ENCODE data around the gene MAPK1IP1L.

MAPK1IP1L gene

DNA sequence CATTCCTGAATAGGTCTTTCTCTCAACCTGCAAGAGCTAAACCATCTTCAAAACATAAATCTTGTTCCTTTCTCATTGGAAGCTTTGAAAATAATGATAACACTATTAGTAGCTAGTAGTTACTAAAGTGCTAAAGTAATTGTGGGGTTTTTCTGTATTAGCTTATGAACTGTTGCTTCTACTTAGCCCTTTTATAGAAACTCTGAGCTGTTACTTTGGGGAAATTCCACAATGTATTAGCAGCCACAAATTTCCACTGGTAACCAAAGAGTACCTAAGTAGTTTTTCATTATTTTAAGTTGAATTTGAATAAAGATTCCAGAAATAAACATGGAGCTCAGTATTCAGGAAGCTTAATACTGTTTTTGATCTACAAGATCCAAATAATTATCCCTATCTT lies 6.4 kb upstream of the MAPK1IP1L start:
- TF ChIP-seq, protein P1, sequence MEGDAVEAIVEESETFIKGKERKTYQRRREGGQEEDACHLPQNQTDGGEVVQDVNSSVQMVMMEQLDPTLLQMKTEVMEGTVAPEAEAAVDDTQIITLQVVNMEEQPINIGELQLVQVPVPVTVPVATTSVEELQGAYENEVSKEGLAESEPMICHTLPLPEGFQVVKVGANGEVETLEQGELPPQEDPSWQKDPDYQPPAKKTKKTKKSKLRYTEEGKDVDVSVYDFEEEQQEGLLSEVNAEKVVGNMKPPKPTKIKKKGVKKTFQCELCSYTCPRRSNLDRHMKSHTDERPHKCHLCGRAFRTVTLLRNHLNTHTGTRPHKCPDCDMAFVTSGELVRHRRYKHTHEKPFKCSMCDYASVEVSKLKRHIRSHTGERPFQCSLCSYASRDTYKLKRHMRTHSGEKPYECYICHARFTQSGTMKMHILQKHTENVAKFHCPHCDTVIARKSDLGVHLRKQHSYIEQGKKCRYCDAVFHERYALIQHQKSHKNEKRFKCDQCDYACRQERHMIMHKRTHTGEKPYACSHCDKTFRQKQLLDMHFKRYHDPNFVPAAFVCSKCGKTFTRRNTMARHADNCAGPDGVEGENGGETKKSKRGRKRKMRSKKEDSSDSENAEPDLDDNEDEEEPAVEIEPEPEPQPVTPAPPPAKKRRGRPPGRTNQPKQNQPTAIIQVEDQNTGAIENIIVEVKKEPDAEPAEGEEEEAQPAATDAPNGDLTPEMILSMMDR (conservative IDR thresholded peaks at IDR 0.05; ENCODE audit: low read length) = no peak
- no peak for DNase-seq (ENCODE audit: low read depth)
- H3K4me3 ChIP-seq (ENCODE audit: low read length) = no peak overlapping the region

DNA sequence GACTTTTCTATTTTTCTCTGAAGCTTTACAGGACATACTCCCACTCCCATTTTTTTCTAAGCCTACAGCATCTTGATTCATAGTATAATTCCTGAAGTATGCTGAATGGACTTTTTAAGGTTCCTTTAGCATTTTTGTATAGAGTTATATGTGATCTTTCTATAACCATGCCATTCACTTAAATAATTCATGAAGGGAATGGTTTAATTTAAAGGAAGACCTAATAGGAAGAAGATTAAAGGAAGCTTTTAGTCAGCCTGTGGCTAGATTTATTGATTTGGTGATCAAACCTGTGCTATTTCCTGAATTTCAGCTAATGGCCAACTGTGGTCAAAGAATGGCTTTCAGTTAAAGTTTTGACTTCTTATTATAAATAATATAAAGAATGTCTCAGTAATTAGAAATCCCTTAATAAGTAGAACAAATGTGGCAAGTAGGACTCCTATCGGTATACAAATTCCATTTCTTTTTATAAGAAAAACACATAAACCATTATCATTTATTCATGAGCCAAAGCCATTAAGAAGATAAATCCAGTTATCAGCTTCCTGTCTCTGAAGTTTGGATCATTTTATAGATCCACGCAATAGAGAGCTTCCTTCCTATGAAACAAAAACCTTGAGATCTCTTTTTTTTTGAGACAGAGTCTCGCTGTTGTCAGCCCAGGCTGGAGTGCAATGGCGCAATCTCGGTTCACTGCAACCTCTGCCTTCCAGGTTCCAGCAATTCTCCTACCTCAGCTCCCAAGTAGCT lies 4.0 kb upstream of the MAPK1IP1L start:
- no peak overlapping the region for H3K4me3 ChIP-seq (ENCODE audit: low read length)
- DNase-seq (ENCODE audit: low read depth) = no peak
- TF ChIP-seq, protein P1 (conservative IDR thresholded peaks at IDR 0.05; ENCODE audit: low read length) = no peak

DNA sequence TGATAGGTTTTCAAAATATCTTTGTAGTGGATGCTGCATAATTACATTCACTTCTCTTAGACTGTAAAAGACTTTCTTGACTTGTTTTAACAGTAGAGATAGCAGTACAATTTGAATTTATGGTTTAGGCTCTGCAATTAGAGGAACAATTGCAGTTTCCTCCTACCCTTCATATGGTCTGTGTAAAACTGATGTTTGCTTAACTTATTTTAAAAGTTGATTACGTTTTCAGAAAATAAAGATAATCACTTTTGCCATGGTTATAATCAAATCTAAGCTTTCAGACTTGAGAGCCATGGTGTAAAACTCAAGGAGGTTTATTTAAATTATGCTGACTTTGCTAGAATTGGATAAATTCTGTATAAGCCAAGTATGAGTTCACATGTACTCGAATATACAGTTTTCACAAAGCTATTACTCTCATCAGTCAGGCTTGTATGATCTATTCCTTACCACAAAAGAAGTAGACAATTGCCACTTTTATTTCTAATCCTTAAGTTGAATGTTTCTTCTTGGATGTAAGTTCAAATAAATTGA lies 2.5 kb upstream of the MAPK1IP1L start:
- TF ChIP-seq, protein P1 (conservative IDR thresholded peaks at IDR 0.05; ENCODE audit: low read length) = no peak
- no peak overlapping the region for H3K4me3 ChIP-seq (ENCODE audit: low read length)
- DNase-seq (ENCODE audit: low read depth) = no peak

GRCh38 chr14:55051165-55051422 lies 353 bp upstream of the MAPK1IP1L start:
- no peak for DNase-seq (ENCODE audit: low read depth)
- H3K4me3 ChIP-seq (ENCODE audit: low read length) = peak overlapping the region; percentile 59
- TF ChIP-seq, protein P1 (conservative IDR thresholded peaks at IDR 0.05; ENCODE audit: low read length) = no peak

- H3K4me3 ChIP-seq (ENCODE audit: low read length) = peak overlapping the region; percentile 96
- peak; percentile 37 for DNase-seq (ENCODE audit: low read depth)
- TF ChIP-seq, protein P1 (conservative IDR thresholded peaks at IDR 0.05; ENCODE audit: low read length) = no peak
Measured at GRCh38 chr14:55052269-55052930, 953 bp downstream of the MAPK1IP1L start.

DNA sequence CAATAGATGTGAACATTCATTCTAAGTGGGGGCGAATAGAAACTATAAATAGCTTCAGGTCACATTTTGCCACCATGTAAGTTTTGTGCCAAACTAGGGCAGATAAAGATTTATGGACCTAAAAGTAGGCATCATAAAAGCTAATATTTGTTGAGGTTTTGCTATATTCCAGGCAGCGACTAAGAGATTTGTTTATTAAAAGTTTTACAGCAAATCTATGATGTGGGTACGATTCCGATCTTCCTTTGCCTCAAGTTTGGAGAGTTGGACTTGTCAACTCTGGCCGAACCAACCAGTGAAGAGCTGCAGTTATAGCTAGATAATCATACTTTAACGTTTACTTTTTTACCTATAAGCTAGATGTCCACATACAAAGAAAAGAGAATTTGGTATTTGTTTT lies 1.6 kb downstream of the MAPK1IP1L start:
- TF ChIP-seq, protein P1 (conservative IDR thresholded peaks at IDR 0.05; ENCODE audit: low read length) = no peak
- no peak for DNase-seq (ENCODE audit: low read depth)
- H3K4me3 ChIP-seq (ENCODE audit: low read length) = peak overlapping the region; percentile 96

GRCh38 chr14:55053500-55053899 lies 2.1 kb downstream of the MAPK1IP1L start:
- TF ChIP-seq, protein P1 (conservative IDR thresholded peaks at IDR 0.05; ENCODE audit: low read length) = no peak
- H3K4me3 ChIP-seq (ENCODE audit: low read length) = 0 out of 2 replicates have a peak overlapping the region, but pooled peaks have one; percentile 96
- no peak for DNase-seq (ENCODE audit: low read depth)
